ENCODE results near the gene PTPN3. TPM values are rescaled to one million over a fixed set of nuclear protein-coding genes. Genes with fewer than 3 reads are reported as not detected.

Gene PTPN3
- total RNA-seq, 1 donor from 2014 or later, result 0.62 TPM

DNA sequence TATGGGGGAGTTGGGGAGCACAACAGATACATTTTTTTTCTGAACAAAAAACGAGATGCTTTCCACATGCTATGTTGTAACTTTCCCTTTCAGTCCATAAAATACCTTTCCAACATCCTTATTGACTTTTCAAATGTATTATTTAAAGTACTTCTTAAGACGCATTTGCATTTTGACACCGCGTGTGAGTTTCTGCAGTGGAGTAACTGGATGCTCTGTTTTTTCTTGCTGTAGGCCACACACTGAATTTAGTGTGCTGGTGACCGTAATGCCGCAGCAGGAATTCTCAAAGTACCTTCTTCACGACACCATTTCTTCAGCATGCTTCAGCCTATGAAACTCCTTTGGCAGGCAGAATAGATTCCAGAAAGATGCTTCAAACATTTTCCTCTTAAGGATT, 163.0 kb downstream of the PTPN3 start:
- Mint-ChIP-seq H3K36me3 (ENCODE audit: low read depth, unreplicated experiment) (no peaks in the 10 kb centered on the region), H3K4me1 (ENCODE audit: unreplicated experiment) (no peaks in the 10 kb centered on the region), H3K4me3 (ENCODE audit: unreplicated experiment) (no peak overlapping the region), H3K27me3 (ENCODE audit: unreplicated experiment) (peaks cover 2% of the 10 kb centered on the region), H3K9me3 (ENCODE audit: unreplicated experiment) (no peaks in the 10 kb centered on the region), H3K27ac (ENCODE audit: unreplicated experiment) (no peak overlapping the region)
- TF ChIP-seq, protein P1, sequence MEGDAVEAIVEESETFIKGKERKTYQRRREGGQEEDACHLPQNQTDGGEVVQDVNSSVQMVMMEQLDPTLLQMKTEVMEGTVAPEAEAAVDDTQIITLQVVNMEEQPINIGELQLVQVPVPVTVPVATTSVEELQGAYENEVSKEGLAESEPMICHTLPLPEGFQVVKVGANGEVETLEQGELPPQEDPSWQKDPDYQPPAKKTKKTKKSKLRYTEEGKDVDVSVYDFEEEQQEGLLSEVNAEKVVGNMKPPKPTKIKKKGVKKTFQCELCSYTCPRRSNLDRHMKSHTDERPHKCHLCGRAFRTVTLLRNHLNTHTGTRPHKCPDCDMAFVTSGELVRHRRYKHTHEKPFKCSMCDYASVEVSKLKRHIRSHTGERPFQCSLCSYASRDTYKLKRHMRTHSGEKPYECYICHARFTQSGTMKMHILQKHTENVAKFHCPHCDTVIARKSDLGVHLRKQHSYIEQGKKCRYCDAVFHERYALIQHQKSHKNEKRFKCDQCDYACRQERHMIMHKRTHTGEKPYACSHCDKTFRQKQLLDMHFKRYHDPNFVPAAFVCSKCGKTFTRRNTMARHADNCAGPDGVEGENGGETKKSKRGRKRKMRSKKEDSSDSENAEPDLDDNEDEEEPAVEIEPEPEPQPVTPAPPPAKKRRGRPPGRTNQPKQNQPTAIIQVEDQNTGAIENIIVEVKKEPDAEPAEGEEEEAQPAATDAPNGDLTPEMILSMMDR (IDR thresholded peaks at IDR 0.05; ENCODE audit: unreplicated experiment), result no peak
- DNase-seq (ENCODE audit: low spot score), result no peak

DNA sequence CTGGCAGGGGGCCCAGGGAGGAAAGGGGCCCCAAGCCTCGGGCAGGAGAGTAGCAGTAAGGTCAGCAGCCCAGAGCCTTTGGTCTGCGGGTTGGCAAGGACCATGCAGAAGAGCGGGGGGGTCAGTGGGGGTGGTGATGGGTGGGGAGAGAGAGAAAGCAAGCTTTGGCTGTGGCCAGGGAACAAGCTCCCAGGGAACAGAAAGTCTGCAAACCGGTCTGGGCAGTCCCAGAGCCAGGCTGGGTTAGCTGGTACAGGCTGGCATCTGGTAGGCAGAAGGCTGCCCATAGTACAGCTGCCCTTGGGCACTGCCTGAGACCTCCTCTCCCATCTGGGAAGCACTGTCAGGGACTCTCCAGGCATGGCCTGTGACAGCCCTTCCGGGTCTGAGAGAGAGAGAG, 166.8 kb downstream of the PTPN3 start:
- Mint-ChIP-seq H3K4me3 (ENCODE audit: unreplicated experiment) (no peak overlapping the region), H3K4me1 (ENCODE audit: unreplicated experiment) (peaks cover 5% of the 10 kb centered on the region), H3K27me3 (ENCODE audit: unreplicated experiment) (peaks cover 6% of the 10 kb centered on the region), H3K9me3 (ENCODE audit: unreplicated experiment) (no peaks in the 10 kb centered on the region), H3K27ac (ENCODE audit: unreplicated experiment) (no peak overlapping the region), H3K36me3 (ENCODE audit: low read depth, unreplicated experiment) (no peaks in the 10 kb centered on the region)
- TF ChIP-seq, protein P1 (IDR thresholded peaks at IDR 0.05; ENCODE audit: unreplicated experiment), result no peak
- DNase-seq (ENCODE audit: low spot score), result no peak

DNA sequence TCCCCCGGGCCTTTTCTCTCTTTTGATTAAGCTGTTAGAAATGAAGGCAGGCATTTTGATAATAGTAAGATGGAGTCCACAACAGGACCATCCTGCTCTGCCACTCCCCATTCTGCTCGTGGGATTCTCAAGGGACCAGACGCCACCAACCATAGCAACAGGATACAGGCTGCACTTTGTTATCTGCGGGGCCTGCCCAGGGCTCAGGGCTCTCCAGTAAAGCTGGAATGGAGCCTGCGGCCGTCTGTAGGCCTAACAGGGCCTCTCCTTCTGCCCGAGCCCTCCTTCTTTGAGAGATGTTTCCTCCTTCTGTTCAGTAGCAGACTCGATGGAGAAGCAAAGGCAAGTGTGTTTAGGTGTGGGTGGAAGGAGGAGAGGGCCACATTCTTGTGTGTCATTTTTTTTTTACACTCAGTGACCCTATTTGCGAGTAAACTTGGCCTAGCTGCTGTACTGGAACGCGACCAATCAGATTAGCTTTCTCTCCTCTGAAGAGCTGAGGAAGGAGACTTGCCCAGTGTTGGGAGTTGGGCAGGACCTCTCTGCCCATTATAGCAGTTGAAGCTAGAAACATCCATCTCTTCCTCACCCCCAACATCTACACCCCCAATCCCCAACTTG, 168.4 kb downstream of the PTPN3 start:
- H3K27ac Mint-ChIP-seq (ENCODE audit: unreplicated experiment), result no peak overlapping the region

DNA sequence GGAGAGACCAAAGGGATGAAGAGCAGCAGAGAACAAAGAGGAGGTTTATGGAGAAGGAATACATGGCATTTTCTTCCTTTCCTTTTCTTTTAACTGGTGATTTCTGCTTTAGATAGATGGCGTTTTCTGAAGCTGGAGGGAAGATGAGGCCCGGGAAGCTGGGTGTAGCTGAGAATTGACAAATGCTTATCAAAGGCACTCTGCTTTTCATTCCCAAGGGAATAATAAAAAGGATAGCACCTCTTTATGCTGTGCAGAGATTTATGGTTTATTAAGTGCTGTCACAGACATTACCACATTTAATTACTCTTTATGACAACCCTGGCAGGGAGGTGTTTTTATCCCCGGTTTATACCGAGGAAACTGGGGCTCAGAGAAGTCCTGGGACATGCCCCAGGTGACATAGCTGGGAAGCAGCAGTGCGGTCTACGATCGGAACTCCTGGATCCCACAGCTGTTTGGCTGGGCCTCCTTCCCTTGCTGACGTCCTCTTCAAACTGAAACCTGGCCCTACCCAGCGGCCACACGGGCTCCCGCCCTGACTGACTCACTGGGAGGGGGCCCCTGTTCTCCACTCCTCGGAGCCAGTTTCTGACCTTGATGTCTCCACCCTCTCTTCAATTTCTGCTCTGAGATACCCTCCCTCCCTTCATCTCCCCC, 169.0 kb downstream of the PTPN3 start:
- Mint-ChIP-seq H3K4me3 (ENCODE audit: unreplicated experiment) (no peak overlapping the region), H3K4me1 (ENCODE audit: unreplicated experiment) (peaks cover 5% of the 10 kb centered on the region), H3K9me3 (ENCODE audit: unreplicated experiment) (no peaks in the 10 kb centered on the region), H3K36me3 (ENCODE audit: low read depth, unreplicated experiment) (no peaks in the 10 kb centered on the region), H3K27ac (ENCODE audit: unreplicated experiment) (no peak overlapping the region), H3K27me3 (ENCODE audit: unreplicated experiment) (peaks cover 6% of the 10 kb centered on the region)
- TF ChIP-seq, protein P1 (IDR thresholded peaks at IDR 0.05; ENCODE audit: unreplicated experiment), result no peak
- no peak for DNase-seq (ENCODE audit: low spot score)

More for the DNA sequence above, 168.4 kb downstream of the PTPN3 start:
- Mint-ChIP-seq H3K4me3 (ENCODE audit: unreplicated experiment) (no peak overlapping the region), H3K36me3 (ENCODE audit: low read depth, unreplicated experiment) (no peaks in the 10 kb centered on the region), H3K27me3 (ENCODE audit: unreplicated experiment) (peaks cover 6% of the 10 kb centered on the region), H3K9me3 (ENCODE audit: unreplicated experiment) (no peaks in the 10 kb centered on the region), H3K4me1 (ENCODE audit: unreplicated experiment) (peaks cover 5% of the 10 kb centered on the region)
- DNase-seq (ENCODE audit: low spot score), result no peak
- TF ChIP-seq, protein P1 (IDR thresholded peaks at IDR 0.05; ENCODE audit: unreplicated experiment), result no peak

Small RNA genes within 50 kb of the gene (microRNA-seq; reads per million reads assigned to microRNA genes)
- gene MIR3927 (ENCODE audit: unreplicated experiment), result not detected

Other genes starting within 250 kb of the PTPN3 start
- gene EPB41L4B, start 177.2 kb downstream of the PTPN3 start, total RNA-seq (ENCODE audit: unreplicated experiment), result 0.41 TPM

Data from endothelial cell (in vitro differentiated cells).